BLaER1 treated with 17β-estradiol and CSF1 and Interleukin-3, amounts not matched to agents 10 nM and 100 nM (cell line): Measurements from ENCODE around the gene RHBDL1.

Source experiments
- H3K27ac ChIP-seq, 11 experiments: shearing (Covaris generic); formaldehyde crosslinking; 2 replicates each; pipeline ENCODE4 v1.8.1; 2022
- H3K27me3 ChIP-seq, 11 experiments: shearing (Covaris generic); formaldehyde crosslinking; 2 replicates each; pipeline ENCODE4 v1.8.1; 2022
- H3K36me3 ChIP-seq, 11 experiments: shearing (Covaris generic); formaldehyde crosslinking; 2 replicates each; pipeline ENCODE4 v1.8.1; 2022
- H3K4me1 ChIP-seq, 10 experiments: shearing (Covaris generic); formaldehyde crosslinking; 2 replicates each; pipeline ENCODE4 v1.8.1; 2022
- H3K4me2 ChIP-seq, 11 experiments: shearing (Covaris generic); formaldehyde crosslinking; 2 replicates each; pipeline ENCODE4 v1.8.1; 2022
- H3K4me3 ChIP-seq, 10 experiments: shearing (Covaris generic); formaldehyde crosslinking; 2 replicates each; pipeline ENCODE4 v1.8.1; 2022
- H3K9ac ChIP-seq, 11 experiments: shearing (Covaris generic); formaldehyde crosslinking; 2 replicates each; pipeline ENCODE4 v1.8.1; 2022
- H3K9me3 ChIP-seq, 11 experiments: shearing (Covaris generic); formaldehyde crosslinking; replicated peaks in 1 of 11; 2 replicates each; pipeline ENCODE4 v1.8.1; 2022
- H4K20me1 ChIP-seq, 11 experiments: shearing (Covaris generic); formaldehyde crosslinking; 2 replicates each; pipeline ENCODE4 v1.8.1; 2022
- Cebpa-rat ChIP-seq, 11 experiments: shearing (Covaris generic); IDR thresholded peaks; 2 replicates each; pipeline ENCODE4 v1.8.1; 2022

The RHBDL1 gene

GRCh38 chr16:674968-675883 is at the start of gene RHBDL1:
Gene RHBDL1, plus strand, starts transcription at chr16:675671. Its CDS starts 120 bp downstream, at chr16:675791.
- peaks cover 0 to 27% (median 18%) of the 10 kb centered on the region in 10 experiments; a peak in 16 of 20 replicates for H3K4me1 ChIP-seq
- H4K20me1 ChIP-seq: peaks cover 34 to 89% (median 72%) of the 10 kb centered on the region in 11 experiments; a peak in 21 of 22 replicates
- peaks cover 40 to 46% (median 43%) of the 10 kb centered on the region in 11 experiments for H3K36me3 ChIP-seq
- H3K27ac ChIP-seq: no peak within 1 kb of the TSS
- no peak within 1 kb of the TSS for H3K4me3 ChIP-seq
- no peaks in the 10 kb centered on the region for H3K9me3 ChIP-seq
- H3K27me3 ChIP-seq: peaks cover 12 to 29% (median 17%) of the 10 kb centered on the region in 11 experiments
- peak within 1 kb of the TSS in 8 of 11 experiments; percentile 15 to 48 (median 36); a peak in 14 of 22 replicates for H3K4me2 ChIP-seq
- H3K9ac ChIP-seq: peak within 1 kb of the TSS in 2 of 11 experiments; percentile 8 to 17; a peak in 2 of 22 replicates
- no peak for TF ChIP-seq Cebpa-rat (IDR thresholded peaks at IDR 0.05)

- peak overlapping the region in 3 of 11 experiments; percentile 2 to 50 (median 5); a peak in 1 of 22 replicates for H3K4me2 ChIP-seq
These were observed 49.3 kb upstream of the RHBDL1 start for GRCh38 chr16:625977-626765.

GRCh38 chr16:626787-627453 is 48.6 kb upstream of the RHBDL1 start:
- Histone ChIP-seq H3K27me3 (no peaks in the 10 kb centered on the region), H3K4me1 (peaks cover 27 to 57% (median 45%) of the 10 kb centered on the region in 10 experiments), H4K20me1 (peaks cover 4 to 95% (median 66%) of the 10 kb centered on the region in 11 experiments; a peak in 20 of 22 replicates), H3K27ac (no peak overlapping the region), H3K9ac (peak overlapping the region in 1 of 11 experiments; percentile 19; a peak in 1 of 22 replicates), H3K4me3 (no peak overlapping the region), H3K9me3 (no peaks in the 10 kb centered on the region), H3K4me2 (peak overlapping the region in 4 of 11 experiments; percentile 2 to 50 (median 14); a peak in 2 of 22 replicates), H3K36me3 (peaks cover 7 to 46% (median 34%) of the 10 kb centered on the region in 11 experiments; a peak in 19 of 22 replicates)
- TF ChIP-seq Cebpa-rat (IDR thresholded peaks at IDR 0.05): no peak

More at GRCh38 chr16:625977-626765, 49.3 kb upstream of the RHBDL1 start:
- H3K4me3 ChIP-seq: no peak overlapping the region
- TF ChIP-seq Cebpa-rat (IDR thresholded peaks at IDR 0.05): no peak
- H3K27me3 ChIP-seq: no peaks in the 10 kb centered on the region
- H3K9ac ChIP-seq: peak overlapping the region in 1 of 11 experiments; percentile 19; a peak in 1 of 22 replicates
- no peak overlapping the region for H3K27ac ChIP-seq
- H4K20me1 ChIP-seq: peaks cover 9 to 100% (median 73%) of the 10 kb centered on the region in 11 experiments; a peak in 21 of 22 replicates
- no peaks in the 10 kb centered on the region for H3K9me3 ChIP-seq
- H3K36me3 ChIP-seq: peaks cover 7 to 46% (median 37%) of the 10 kb centered on the region in 11 experiments; a peak in 19 of 22 replicates
- H3K4me1 ChIP-seq: peaks cover 25 to 61% (median 50%) of the 10 kb centered on the region in 10 experiments

GRCh38 chr16:627454-628239 is 47.8 kb upstream of the RHBDL1 start:
- Histone ChIP-seq H3K4me3 (no peak overlapping the region), H3K4me2 (peak overlapping the region in 2 of 11 experiments; percentile 2 to 50; a peak in 1 of 22 replicates), H3K9me3 (no peaks in the 10 kb centered on the region), H3K4me1 (peaks cover 27 to 53% (median 41%) of the 10 kb centered on the region in 10 experiments), H4K20me1 (peaks cover 4 to 95% (median 65%) of the 10 kb centered on the region in 11 experiments; a peak in 20 of 22 replicates), H3K9ac (no peak overlapping the region), H3K36me3 (peaks cover 7 to 50% (median 39%) of the 10 kb centered on the region in 11 experiments; a peak in 19 of 22 replicates), H3K27ac (no peak overlapping the region), H3K27me3 (no peaks in the 10 kb centered on the region)
- no peak for TF ChIP-seq Cebpa-rat (IDR thresholded peaks at IDR 0.05)

- Histone ChIP-seq H3K36me3 (peaks cover 11 to 58% (median 48%) of the 10 kb centered on the region in 11 experiments; a peak in 20 of 22 replicates), H3K4me3 (no peak overlapping the region), H3K9me3 (no peaks in the 10 kb centered on the region), H3K27me3 (no peaks in the 10 kb centered on the region), H3K27ac (no peak overlapping the region), H3K4me2 (no peak overlapping the region), H3K9ac (no peak overlapping the region), H4K20me1 (peaks cover 4 to 95% (median 66%) of the 10 kb centered on the region in 11 experiments; a peak in 20 of 22 replicates), H3K4me1 (peaks cover 27 to 53% (median 39%) of the 10 kb centered on the region in 10 experiments)
- TF ChIP-seq Cebpa-rat (IDR thresholded peaks at IDR 0.05): no peak
These were observed 47.0 kb upstream of the RHBDL1 start for GRCh38 chr16:628321-629061.

GRCh38 chr16:629185-629832 is 46.2 kb upstream of the RHBDL1 start:
- peaks cover 20 to 67% (median 56%) of the 10 kb centered on the region in 11 experiments for H3K36me3 ChIP-seq
- no peak overlapping the region for H3K27ac ChIP-seq
- no peaks in the 10 kb centered on the region for H3K27me3 ChIP-seq
- peak overlapping the region in 1 of 11 experiments; percentile 5; a peak in 1 of 22 replicates for H3K9ac ChIP-seq
- H3K4me3 ChIP-seq: no peak overlapping the region
- H3K4me2 ChIP-seq: no peak overlapping the region
- peaks cover 4 to 95% (median 62%) of the 10 kb centered on the region in 11 experiments; a peak in 20 of 22 replicates for H4K20me1 ChIP-seq
- no peaks in the 10 kb centered on the region for H3K9me3 ChIP-seq
- TF ChIP-seq Cebpa-rat (IDR thresholded peaks at IDR 0.05): no peak
- H3K4me1 ChIP-seq: peaks cover 23 to 46% (median 33%) of the 10 kb centered on the region in 10 experiments
